Measurements from ENCODE around the gene TGFBR2. TPM values are rescaled to one million over a fixed set of nuclear protein-coding genes. Genes with fewer than 3 reads are reported as not detected.

The TGFBR2 gene
- total RNA-seq, 1 experiment from 2014 or later, result 103 TPM

DNA sequence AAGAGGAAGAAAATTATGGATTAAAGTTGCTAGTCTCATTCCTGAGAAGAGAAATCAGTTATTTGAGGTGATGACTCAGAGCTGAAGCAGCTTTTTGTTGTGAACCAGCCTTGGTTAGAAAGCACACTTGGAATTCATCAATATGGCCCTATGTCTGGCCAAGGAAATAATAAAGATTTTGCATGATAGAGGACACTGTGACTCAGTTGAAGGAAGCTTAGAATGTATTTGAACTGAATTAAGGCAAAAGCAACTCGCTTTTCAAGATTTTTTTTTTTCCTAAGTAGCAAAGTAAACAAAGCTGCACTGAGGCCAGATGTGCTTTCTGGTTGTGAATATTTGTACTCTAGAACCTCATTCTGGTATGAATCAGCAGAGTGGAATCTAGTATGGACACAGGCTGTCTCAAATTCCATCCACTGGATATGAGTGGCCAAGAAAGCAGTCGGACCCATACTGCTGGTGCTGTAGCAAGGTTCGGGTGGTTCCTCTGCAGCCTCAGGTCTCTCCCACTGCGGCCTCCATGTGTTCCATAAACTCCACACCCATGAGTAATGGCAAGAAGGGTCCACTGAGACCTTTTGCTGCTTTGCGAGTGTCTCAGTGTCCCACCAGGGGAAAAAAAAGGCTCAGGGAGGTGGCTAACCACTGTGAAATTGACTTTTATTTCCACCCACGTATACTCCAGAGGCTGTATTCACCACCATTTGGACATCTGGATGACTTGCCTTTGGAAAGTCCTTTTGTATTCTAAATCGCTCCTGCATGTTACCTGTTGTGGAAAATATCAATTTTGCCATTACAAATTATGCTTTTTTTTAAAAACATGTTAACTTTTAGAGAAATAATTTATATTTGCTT, 53.1 kb downstream of the TGFBR2 start:
- Mint-ChIP-seq H3K27ac (ENCODE audit: low read depth, unreplicated experiment) (peak overlapping the region; percentile 57), H3K36me3 (ENCODE audit: insufficient read depth, unreplicated experiment) (peaks cover 96% of the 10 kb centered on the region), H3K4me1 (ENCODE audit: insufficient read depth, unreplicated experiment) (peaks cover 43% of the 10 kb centered on the region), H3K27me3 (ENCODE audit: insufficient read depth, unreplicated experiment) (no peaks in the 10 kb centered on the region), H3K4me3 (ENCODE audit: unreplicated experiment) (peak overlapping the region; percentile 25), H3K9me3 (ENCODE audit: unreplicated experiment) (no peaks in the 10 kb centered on the region)
- TF ChIP-seq CTCF (IDR thresholded peaks at IDR 0.05; ENCODE audit: unreplicated experiment), result no peak
- intact Hi-C loops (cut with micrococcal nuclease), result loop anchor here (1.0 kb wide), 1 partner anchor 288 kb away; no protein-coding TSS in a partner anchor
- no TSS peak for BruUV-seq (replicated peaks)
- ChIA-PET POLR2A (interaction anchor here (0.7 to 2.4 kb wide), 14 partner anchors 8 to 491 kb away, joined by 3 to 13 read pairs (median 3); partner anchors contain the start of gene TGFBR2), CTCF (interaction anchor here (0.8 to 2.1 kb wide), 6 partner anchors 12 to 319 kb away, joined by 3 to 9 read pairs (median 3); no protein-coding TSS in a partner anchor)
- peak; percentile 69 for DNase-seq (ENCODE audit: unreplicated experiment)

- TF ChIP-seq CTCF (IDR thresholded peaks at IDR 0.05; ENCODE audit: unreplicated experiment), result no peak
- no peak for DNase-seq (ENCODE audit: unreplicated experiment)
- CTCF ChIA-PET, result interaction anchor here (0.7 to 0.9 kb wide), 2 partner anchors 33 to 197 kb away, joined by 3 read pairs; no protein-coding TSS in a partner anchor
- no TSS peak for BruUV-seq (replicated peaks)
- peaks cover 39% of the 10 kb centered on the region for H3K4me1 Mint-ChIP-seq (ENCODE audit: insufficient read depth, unreplicated experiment)
- H3K4me3 Mint-ChIP-seq (ENCODE audit: unreplicated experiment), result no peak overlapping the region
- intact Hi-C loops (cut with micrococcal nuclease), result no loop called here
- H3K36me3 Mint-ChIP-seq (ENCODE audit: insufficient read depth, unreplicated experiment), result peaks cover 96% of the 10 kb centered on the region
- H3K27ac Mint-ChIP-seq (ENCODE audit: low read depth, unreplicated experiment), result peak overlapping the region; percentile 57
- no peaks in the 10 kb centered on the region for H3K9me3 Mint-ChIP-seq (ENCODE audit: unreplicated experiment)
- no peaks in the 10 kb centered on the region for H3K27me3 Mint-ChIP-seq (ENCODE audit: insufficient read depth, unreplicated experiment)
- POLR2A ChIA-PET, result interaction anchor here (0.7 kb wide), 1 partner anchor 640 kb away, joined by 3 read pairs; no protein-coding TSS in a partner anchor
Measured at GRCh38 chr3:30660136-30660535, 53.7 kb downstream of the TGFBR2 start.

GRCh38 chr3:30660656-30661055, 54.3 kb downstream of the TGFBR2 start:
- Mint-ChIP-seq H3K9me3 (ENCODE audit: unreplicated experiment) (no peaks in the 10 kb centered on the region), H3K27ac (ENCODE audit: low read depth, unreplicated experiment) (peak overlapping the region; percentile 57), H3K4me3 (ENCODE audit: unreplicated experiment) (no peak overlapping the region), H3K27me3 (ENCODE audit: insufficient read depth, unreplicated experiment) (no peaks in the 10 kb centered on the region), H3K36me3 (ENCODE audit: insufficient read depth, unreplicated experiment) (peaks cover 96% of the 10 kb centered on the region), H3K4me1 (ENCODE audit: insufficient read depth, unreplicated experiment) (peaks cover 39% of the 10 kb centered on the region)
- DNase-seq (ENCODE audit: unreplicated experiment), result no peak
- intact Hi-C loops (cut with micrococcal nuclease), result no loop called here
- no TSS peak for BruUV-seq (replicated peaks)
- no peak for TF ChIP-seq CTCF (IDR thresholded peaks at IDR 0.05; ENCODE audit: unreplicated experiment)
- POLR2A ChIA-PET, result interaction anchor here (0.7 kb wide), 1 partner anchor 640 kb away, joined by 3 read pairs; no protein-coding TSS in a partner anchor
- CTCF ChIA-PET, result interaction anchor here (0.7 to 0.9 kb wide), 2 partner anchors 33 to 197 kb away, joined by 3 read pairs; no protein-coding TSS in a partner anchor

Data from MCF 10A (cell line).